Measurements from ENCODE around the gene RAB3IL1. TPM values are rescaled to one million over a fixed set of nuclear protein-coding genes. Genes with fewer than 3 reads are reported as not detected.

RAB3IL1 gene
- total RNA-seq, 1 donor from 2014 or later = 10.7 TPM

GRCh38 chr11:61847914-61848581, 69.3 kb downstream of the RAB3IL1 start:
- DNase-seq (ENCODE audit: low read depth in 2 of 2) = no peak

Other genes starting within 250 kb of the RAB3IL1 start
- gene DAGLA, start 237.2 kb downstream of the RAB3IL1 start, total RNA-seq = 1.5 and 3.0 TPM in 2 replicates
- 0.20 and 0.22 TPM in 2 replicates for gene MYRF, start 164.9 kb downstream of the RAB3IL1 start, total RNA-seq
- 116 and 161 TPM in 2 replicates for gene TMEM258, start 125.0 kb downstream of the RAB3IL1 start, total RNA-seq
- 8.3 and 19.2 TPM in 2 replicates for gene FEN1, start 124.7 kb downstream of the RAB3IL1 start, total RNA-seq
- 24.2 and 30.9 TPM in 2 replicates for gene FADS1, start 100.6 kb downstream of the RAB3IL1 start, total RNA-seq
- 41.3 and 80.0 TPM in 2 replicates for gene FADS2, start 89.3 kb downstream of the RAB3IL1 start, total RNA-seq
- 67.6 and 128 TPM in 2 replicates for gene FADS3, start 26.0 kb downstream of the RAB3IL1 start, total RNA-seq
- under 0.01 TPM in 1 of 2 replicates, not detected in the other for gene BEST1, start 32.8 kb upstream of the RAB3IL1 start, total RNA-seq
- 345 and 436 TPM in 2 replicates for gene FTH1, start 50.1 kb upstream of the RAB3IL1 start, total RNA-seq
- 9.9 and 14.6 TPM in 2 replicates for gene INCENP, start 206.4 kb upstream of the RAB3IL1 start, total RNA-seq